GM12878 (cell line): ENCODE data around the gene MRGPRE. TPM values are rescaled to one million over a fixed set of nuclear protein-coding genes. Genes with fewer than 3 reads are reported as not detected.

ENCODE experiments used
- ATAC-seq: fragments of 200-7000 bp; cut with Tn5 transposase; 3 replicates; pipeline ENCODE4 v1.9.1; 2020; ENCODE audit warnings: mild to moderate bottlenecking, moderate library complexity
- BruUV-seq: library from RNA; stranded (reverse); fragments of 400-500 nt; replicated peaks from 2 replicates; lab custom pipeline; 2021; lab: Mats Ljungman, UMichigan
- CTCF ChIA-PET: fragments of 300-600 bp; sonication (Branson Sonifier 250); formaldehyde crosslinking; extraction: SDS; loops from one replicate; lab custom pipeline; 2021; ENCODE audit warnings: inconsistent platforms; lab: Yijun Ruan, JAX
- POLR2A ChIA-PET: fragments of 350-600 bp; formaldehyde crosslinking; extraction: SDS; loops from one replicate; lab custom pipeline; 2021; ENCODE audit warnings: inconsistent platforms; lab: Charles Lee
- RAD21 ChIA-PET: fragments of 300-600 bp; sonication (Branson Sonifier 250); formaldehyde crosslinking; loops from one replicate; lab custom pipeline; 2023; ENCODE audit warnings: antibody characterized with exemption; ENCODE audit not compliant: unreplicated experiment; lab: Charles Lee
- SMC1A ChIA-PET: fragments of 300-600 bp; sonication (Branson Sonifier 250); formaldehyde crosslinking; loops from one replicate; lab custom pipeline; 2023; ENCODE audit not compliant: unreplicated experiment, uncharacterized antibody; lab: Charles Lee
- DNase-seq: peaks from one replicate; pipeline ENCODE4 v3.0.0-alpha.2; 2011; ENCODE audit warnings: low read depth, low spot score
- FAIRE-seq: peaks from 3 replicates; lab custom pipeline; 2011; peaks lifted over from hg19 to GRCh38; lab: Jason Lieb, UNC
- H2AFZ ChIP-seq: 2 replicates; pipeline ENCODE4 v1.6.0; 2011; ENCODE audit warnings: low read depth, low read length, control low read depth; ENCODE audit not compliant: control insufficient read depth
- H3K27ac ChIP-seq: 2 replicates; pipeline ENCODE4 v1.5.1; 2011; ENCODE audit warnings: control low read depth; ENCODE audit not compliant: control insufficient read depth, insufficient read depth
- H3K27me3 ChIP-seq, 2 experiments: replicated peaks in 1 of 2; 2 replicates each; pipeline versions ENCODE4 v1.6.0 to v1.6.1; 2011; ENCODE audit warnings: low read length in 1 of 2; ENCODE audit not compliant: control insufficient read depth in 2 of 2, insufficient read depth in 2 of 2
- H3K36me3 ChIP-seq, 2 experiments: 2 replicates each; pipeline ENCODE4 v1.5.1; 2011; ENCODE audit warnings: low read length in 1 of 2; ENCODE audit not compliant: control insufficient read depth in 2 of 2, insufficient read depth in 2 of 2
- H3K4me1 ChIP-seq: 2 replicates; pipeline ENCODE4 v1.6.1; 2011; ENCODE audit warnings: mild to moderate bottlenecking, low read length, moderate library complexity, mixed read lengths; ENCODE audit not compliant: control insufficient read depth, insufficient read depth
- H3K4me2 ChIP-seq: 2 replicates; pipeline ENCODE4 v1.6.0; 2011; ENCODE audit warnings: control low read depth; ENCODE audit not compliant: control insufficient read depth, insufficient read depth
- H3K4me3 ChIP-seq: fragments of 200-600 bp; sonication (generic); 2 replicates; pipeline ENCODE4 v1.5.1; 2016
- H3K79me2 ChIP-seq: 2 replicates; pipeline ENCODE4 v1.6.0; 2011; ENCODE audit warnings: low read length; ENCODE audit not compliant: control insufficient read depth, insufficient read depth
- H3K9ac ChIP-seq: 2 replicates; pipeline ENCODE4 v1.8.0; 2011; ENCODE audit warnings: low read length, control low read depth, mixed read lengths; ENCODE audit not compliant: control insufficient read depth, insufficient read depth
- H3K9me3 ChIP-seq: replicated peaks from 3 replicates; pipeline ENCODE4 v1.5.1; 2011; ENCODE audit warnings: mild to moderate bottlenecking, low read length; ENCODE audit not compliant: control insufficient read depth, insufficient read depth
- H4K20me1 ChIP-seq: 2 replicates; pipeline ENCODE4 v1.6.0; 2011; ENCODE audit not compliant: control insufficient read depth, insufficient read depth
- EGR1 ChIP-seq, 2 experiments: IDR thresholded peaks; 1 replicate in 1 of 2; 2 replicates in 1 of 2; pipeline ENCODE4 v1.6.1; 2011 to 2012; ENCODE audit warnings: low read depth in 2 of 2, low read length in 2 of 2, borderline replicate concordance in 1 of 2, mild to moderate bottlenecking in 1 of 2, moderate library complexity in 1 of 2
- ETV6 ChIP-seq, 2 experiments: fragments of 450-650 bp in 1 of 2; IDR thresholded peaks in 1 of 2; conservative IDR thresholded peaks in 1 of 2; 2 replicates each; pipeline ENCODE4 v1.6.1; 2014; ENCODE audit warnings: antibody characterized with exemption in 1 of 2, borderline replicate concordance in 1 of 2, low read depth in 1 of 2, mild to moderate bottlenecking in 1 of 2, moderate library complexity in 1 of 2
- JUND ChIP-seq: IDR thresholded peaks from 2 replicates; pipeline ENCODE4 v1.6.1; 2012; ENCODE audit warnings: low read depth, mild to moderate bottlenecking, low read length, improper control_type of control experiment, moderate library complexity
- MEF2A ChIP-seq: IDR thresholded peaks from 2 replicates; pipeline ENCODE4 v1.6.1; 2011; ENCODE audit warnings: low read depth, mild to moderate bottlenecking, low read length, moderate library complexity; ENCODE audit not compliant: insufficient read depth
- NKRF ChIP-seq: fragments of 450-650 bp; conservative IDR thresholded peaks from 2 replicates; pipeline ENCODE4 v1.6.1; 2017; ENCODE audit warnings: mild to moderate bottlenecking, moderate library complexity
- NRF1 ChIP-seq: conservative IDR thresholded peaks from 2 replicates; pipeline ENCODE4 v1.6.1; 2011; ENCODE audit warnings: mild to moderate bottlenecking, low read depth, low read length, improper control_type of control experiment
- RUNX3 ChIP-seq: IDR thresholded peaks from 2 replicates; pipeline ENCODE4 v1.6.1; 2012; ENCODE audit warnings: low read length, inconsistent platforms
- SREBF2 ChIP-seq: IDR thresholded peaks from 2 replicates; pipeline ENCODE4 v1.6.1; 2012; ENCODE audit warnings: mild to moderate bottlenecking, low read length
- ZNF687 ChIP-seq: fragments of 450-650 bp; IDR thresholded peaks from 2 replicates; pipeline ENCODE4 v1.6.1; 2017; ENCODE audit warnings: mild to moderate bottlenecking, moderate library complexity
- WGBS: methylation state at CpG from one replicate; pipeline ENCODE4 v1.1.6; 2016; ENCODE audit warnings: low lambda C conversion rate; ENCODE audit not compliant: insufficient replicate concordance, insufficient coverage; ENCODE audit errors: missing lambda C conversion rate; 5-methylcytosine and 5-hydroxymethylcytosine counted together
- in situ Hi-C: fragments of 300-500 bp; cut with MboI; formaldehyde crosslinking; loops from 9 replicates; pipeline ENCODE4 v1.14.3; 2018; ENCODE audit warnings: mixed read lengths
- intact Hi-C: fragments of 100-400 bp; cut with micrococcal nuclease; formaldehyde crosslinking; loops from one replicate; pipeline ENCODE4 v1.14.2; 2022; ENCODE audit not compliant: unreplicated experiment
- polyA plus RNA-seq, 11 experiments: library from polyadenylated mRNA; depleted of rRNA in 4 of 11; unstranded in 6 of 11; stranded (reverse) in 5 of 11; fragments of >200 nt; fragmentation: Nextera tagmentation in 4 of 11; fragmentation: Illumina TruSeq in 1 of 11; extraction: Ambion mirVana in 4 of 11; extraction: Trizol in 1 of 11; gene quantifications; 1 replicate in 1 of 11; 2 replicates in 10 of 11; pipeline versions ENCODE4 v1.2.1 to v1.2.3, GENCODE V29; 2011 to 2016; ENCODE audit warnings: inconsistent platforms in 2 of 11, missing spikeins in 2 of 11, low read depth in 1 of 11
- total RNA-seq, 4 experiments: library from RNA; depleted of rRNA in 3 of 4; stranded (reverse); fragments of >200 nt in 3 of 4; fragmentation: Illumina TruSeq in 1 of 4; extraction: Trizol in 1 of 4; gene quantifications; 2 replicates each; pipeline versions ENCODE4 v1.2.1 to v1.2.3, GENCODE V29; 2013 to 2021

The MRGPRE gene
- total and polyA plus RNA-seq, 10 of the 15 experiments (the other 5 are each of a cell fraction or from before 2014, with no cell fraction given), result 0.34 TPM; not detected in 9

GRCh38 chr11:3225159-3225758 lies 7.0 kb downstream of the MRGPRE start:
- Histone ChIP-seq H4K20me1 (no peaks in the 10 kb centered on the region), H2AFZ (no peak overlapping the region), H3K9ac (no peak overlapping the region), H3K27ac (no peak overlapping the region), H3K27me3 (no peaks in the 10 kb centered on the region; a peak in 2 of 4 replicates), H3K4me1 (no peaks in the 10 kb centered on the region), H3K36me3 (no peaks in the 10 kb centered on the region), H3K79me2 (no peaks in the 10 kb centered on the region), H3K4me2 (no peak overlapping the region), H3K4me3 (no peak overlapping the region), H3K9me3 (no peaks in the 10 kb centered on the region)
- ChIA-PET SMC1A (no interaction called here), RAD21 (no interaction called here), CTCF (no interaction called here), POLR2A (no interaction called here)
- in situ Hi-C loops, result no loop called here
- ATAC-seq (no peak), FAIRE-seq (no peak), DNase-seq (no peak)
- no TSS peak for BruUV-seq
- intact Hi-C loops, result no loop called here
- no peak for TF ChIP-seq JUND
- WGBS, result 65% methylated on average over 14 of the region's 17 CpGs

GRCh38 chr11:3224401-3225057 lies 7.7 kb downstream of the MRGPRE start:
- RAD21 ChIA-PET, result no interaction called here
- TF ChIP-seq NKRF, result no peak
- TF ChIP-seq MEF2A, result no peak
- TF ChIP-seq NRF1, result no peak
- TF ChIP-seq EGR1 (IDR thresholded peaks at IDR 0.05; ENCODE audit: borderline replicate concordance in 1 of 2, low read depth in 2 of 2, low read length in 2 of 2), result no peak
- no peak for TF ChIP-seq SREBF2
- TF ChIP-seq ETV6 (conservative IDR thresholded peaks at IDR 0.05 in 1 of 2, IDR thresholded peaks at IDR 0.05 in 1 of 2; ENCODE audit: borderline replicate concordance in 1 of 2, low read depth in 1 of 2), result no peak
- no peak for TF ChIP-seq RUNX3
- no peak for TF ChIP-seq ZNF687

More at GRCh38 chr11:3224401-3225057, 7.7 kb downstream of the MRGPRE start:
- no peak overlapping the region for H3K27ac ChIP-seq
- no peaks in the 10 kb centered on the region for H4K20me1 ChIP-seq
- no peaks in the 10 kb centered on the region for H3K79me2 ChIP-seq
- intact Hi-C loops (no loop called here), in situ Hi-C loops (no loop called here)
- POLR2A ChIA-PET, result no interaction called here
- no peaks in the 10 kb centered on the region for H3K4me1 ChIP-seq
- FAIRE-seq (no peak), ATAC-seq (no peak), DNase-seq (no peak)
- 53% methylated on average over 21 of the region's 21 CpGs for WGBS
- SMC1A ChIA-PET, result no interaction called here
- no TSS peak for BruUV-seq
- H2AFZ ChIP-seq, result no peak overlapping the region
- H3K36me3 ChIP-seq, result no peaks in the 10 kb centered on the region
- no peak overlapping the region for H3K9ac ChIP-seq
- H3K4me3 ChIP-seq, result no peak overlapping the region
- H3K27me3 ChIP-seq, result no peaks in the 10 kb centered on the region; a peak in 2 of 4 replicates
- CTCF ChIA-PET, result interaction anchor here (1.5 kb wide), 1 partner anchor 133 kb away, joined by 3 read pairs; no protein-coding TSS in a partner anchor
- H3K4me2 ChIP-seq, result no peak overlapping the region
- H3K9me3 ChIP-seq, result no peaks in the 10 kb centered on the region
